PC-9 (cell line): ENCODE measurements around the gene TMEM132C.

ENCODE experiments used
- CTCF ChIP-seq: fragments of 200-600 bp; sonication (generic); conservative IDR thresholded peaks from 2 replicates; pipeline ENCODE4 v1.6.1; 2017; ENCODE audit warnings: mixed run types, antibody characterized with exemption, mild to moderate bottlenecking, moderate library complexity
- EZH2 ChIP-seq: fragments of 200-600 bp; sonication (generic); IDR thresholded peaks from 2 replicates; pipeline ENCODE4 v1.8.0; 2017; ENCODE audit warnings: antibody characterized with exemption, low read depth

- TF ChIP-seq EZH2 (no peak), CTCF (no peak)
Observed at GRCh38 chr12:128261757-128262156, 5.2 kb upstream of the TMEM132C start.
